IPS-18a (cell line): ENCODE data around the gene FSHR.

ENCODE experiments used
- H3K27ac ChIP-seq: one replicate; pipeline ENCODE4 v1.5.1; 2013; ENCODE audit warnings: low read length
- H3K27me3 ChIP-seq: one replicate; pipeline ENCODE4 v1.6.1; 2013; ENCODE audit warnings: mild to moderate bottlenecking, low read length; ENCODE audit not compliant: control insufficient read depth, insufficient read depth
- H3K36me3 ChIP-seq: one replicate; pipeline ENCODE4 v1.6.1; 2013; ENCODE audit warnings: low read depth, low read length; ENCODE audit not compliant: control insufficient read depth
- H3K4me1 ChIP-seq: one replicate; pipeline ENCODE4 v1.6.1; 2013; ENCODE audit warnings: low read depth, low read length; ENCODE audit not compliant: control insufficient read depth
- H3K4me3 ChIP-seq: one replicate; pipeline ENCODE4 v1.5.1; 2013; ENCODE audit warnings: low read length
- H3K9ac ChIP-seq: one replicate; pipeline ENCODE4 v1.6.1; 2013; ENCODE audit warnings: mild to moderate bottlenecking, low read length, moderate library complexity
- H3K9me3 ChIP-seq: one replicate; pipeline ENCODE4 v1.6.1; 2013; ENCODE audit warnings: low read depth, low read length; ENCODE audit not compliant: control insufficient read depth

The FSHR gene

GRCh38 chr2:49032936-49033335 is 121.4 kb downstream of the FSHR start:
- Histone ChIP-seq H3K4me3 (no peak overlapping the region), H3K27me3 (no peaks in the 10 kb centered on the region), H3K36me3 (no peaks in the 10 kb centered on the region), H3K27ac (no peak overlapping the region), H3K9me3 (no peaks in the 10 kb centered on the region), H3K4me1 (peaks cover 6% of the 10 kb centered on the region), H3K9ac (no peak overlapping the region)

- Histone ChIP-seq H3K36me3 (no peaks in the 10 kb centered on the region), H3K27ac (no peak overlapping the region), H3K9ac (no peak overlapping the region), H3K4me1 (peaks cover 6% of the 10 kb centered on the region), H3K27me3 (no peaks in the 10 kb centered on the region), H3K9me3 (no peaks in the 10 kb centered on the region), H3K4me3 (no peak overlapping the region)
Observed at GRCh38 chr2:49032126-49032525, 122.2 kb downstream of the FSHR start.

GRCh38 chr2:49029406-49029805 is 124.9 kb downstream of the FSHR start:
- Histone ChIP-seq H3K9me3 (no peaks in the 10 kb centered on the region), H3K27me3 (no peaks in the 10 kb centered on the region), H3K9ac (no peak overlapping the region), H3K36me3 (no peaks in the 10 kb centered on the region), H3K27ac (no peak overlapping the region), H3K4me1 (peaks cover 11% of the 10 kb centered on the region), H3K4me3 (no peak overlapping the region)

GRCh38 chr2:49028101-49028500 is 126.2 kb downstream of the FSHR start:
- no peak overlapping the region for H3K4me3 ChIP-seq
- no peaks in the 10 kb centered on the region for H3K9me3 ChIP-seq
- H3K36me3 ChIP-seq: no peaks in the 10 kb centered on the region
- H3K4me1 ChIP-seq: peaks cover 11% of the 10 kb centered on the region
- H3K9ac ChIP-seq: no peak overlapping the region
- no peaks in the 10 kb centered on the region for H3K27me3 ChIP-seq
- no peak overlapping the region for H3K27ac ChIP-seq

- Histone ChIP-seq H3K27ac (no peak overlapping the region), H3K27me3 (no peaks in the 10 kb centered on the region), H3K9me3 (no peaks in the 10 kb centered on the region), H3K4me3 (no peak overlapping the region), H3K9ac (no peak overlapping the region), H3K4me1 (peaks cover 11% of the 10 kb centered on the region), H3K36me3 (no peaks in the 10 kb centered on the region)
Observed at GRCh38 chr2:49026706-49027105, 127.6 kb downstream of the FSHR start.

- Histone ChIP-seq H3K4me1 (peaks cover 6% of the 10 kb centered on the region), H3K9me3 (no peaks in the 10 kb centered on the region), H3K27ac (no peak overlapping the region), H3K36me3 (no peaks in the 10 kb centered on the region), H3K27me3 (no peaks in the 10 kb centered on the region), H3K4me3 (no peak overlapping the region), H3K9ac (no peak overlapping the region)
Observed at GRCh38 chr2:49021271-49021670, 133.0 kb downstream of the FSHR start.

- no peak overlapping the region for H3K4me3 ChIP-seq
- H3K9ac ChIP-seq: no peak overlapping the region
- no peaks in the 10 kb centered on the region for H3K9me3 ChIP-seq
- H3K27me3 ChIP-seq: no peaks in the 10 kb centered on the region
- no peak overlapping the region for H3K27ac ChIP-seq
- H3K36me3 ChIP-seq: no peaks in the 10 kb centered on the region
- H3K4me1 ChIP-seq: no peaks in the 10 kb centered on the region
Observed at GRCh38 chr2:49005261-49005660, 149.1 kb downstream of the FSHR start.

- no peaks in the 10 kb centered on the region for H3K36me3 ChIP-seq
- H3K27ac ChIP-seq: no peak overlapping the region
- no peaks in the 10 kb centered on the region for H3K9me3 ChIP-seq
- no peak overlapping the region for H3K4me3 ChIP-seq
- H3K4me1 ChIP-seq: no peaks in the 10 kb centered on the region
- no peak overlapping the region for H3K9ac ChIP-seq
- no peaks in the 10 kb centered on the region for H3K27me3 ChIP-seq
Observed at GRCh38 chr2:49004036-49004626, 150.2 kb downstream of the FSHR start.

- Histone ChIP-seq H3K4me3 (no peak overlapping the region), H3K9ac (no peak overlapping the region), H3K27ac (no peak overlapping the region), H3K4me1 (no peaks in the 10 kb centered on the region), H3K27me3 (no peaks in the 10 kb centered on the region), H3K9me3 (no peaks in the 10 kb centered on the region), H3K36me3 (no peaks in the 10 kb centered on the region)
Observed at GRCh38 chr2:49003201-49003600, 151.1 kb downstream of the FSHR start.

- H3K36me3 ChIP-seq: no peaks in the 10 kb centered on the region
- no peak overlapping the region for H3K4me3 ChIP-seq
- no peaks in the 10 kb centered on the region for H3K9me3 ChIP-seq
- no peaks in the 10 kb centered on the region for H3K4me1 ChIP-seq
- no peaks in the 10 kb centered on the region for H3K27me3 ChIP-seq
- no peak overlapping the region for H3K27ac ChIP-seq
- H3K9ac ChIP-seq: no peak overlapping the region
Observed at GRCh38 chr2:49002750-49003149, 151.6 kb downstream of the FSHR start.

- H3K36me3 ChIP-seq: no peaks in the 10 kb centered on the region
- H3K27me3 ChIP-seq: no peaks in the 10 kb centered on the region
- H3K4me1 ChIP-seq: no peaks in the 10 kb centered on the region
- no peak overlapping the region for H3K4me3 ChIP-seq
- no peak overlapping the region for H3K9ac ChIP-seq
- no peak overlapping the region for H3K27ac ChIP-seq
- no peaks in the 10 kb centered on the region for H3K9me3 ChIP-seq
Observed at GRCh38 chr2:49000695-49001094, 153.6 kb downstream of the FSHR start.

GRCh38 chr2:48998449-48998848 is 155.9 kb downstream of the FSHR start:
- no peaks in the 10 kb centered on the region for H3K27me3 ChIP-seq
- no peak overlapping the region for H3K4me3 ChIP-seq
- no peaks in the 10 kb centered on the region for H3K9me3 ChIP-seq
- no peaks in the 10 kb centered on the region for H3K36me3 ChIP-seq
- no peak overlapping the region for H3K27ac ChIP-seq
- H3K4me1 ChIP-seq: no peaks in the 10 kb centered on the region
- H3K9ac ChIP-seq: no peak overlapping the region
